ENCODE data around the gene SLC16A7.

GRCh38 chr12:59580050-59580449 is 15.8 kb upstream of the SLC16A7 start:
- TF ChIP-seq EP300 (IDR thresholded peaks at IDR 0.05) (no peak), CTCF (IDR thresholded peaks at IDR 0.05) (no peak), POLR2A (IDR thresholded peaks at IDR 0.05) (no peak)
